SK-N-SH treated with all-trans-retinoic acid at 6 μM for 48 hours (cell line): Measurements from ENCODE around the gene EIF4G2.

Experiments
- ATAC-seq: fragments of 200-7000 bp; cut with Tn5 transposase; 3 replicates; pipeline ENCODE4 v1.9.1; 2020; ENCODE audit warnings: mild to moderate bottlenecking, moderate library complexity
- CREB5 ChIP-seq: fragments of 250-450 bp; sonication (Bioruptor Pico); IDR thresholded peaks from 2 replicates; pipeline ENCODE4 v1.5.1; 2020; ENCODE audit warnings: low read depth, mild to moderate bottlenecking, moderate library complexity
- CSDC2 ChIP-seq: fragments of 250-450 bp; sonication (Bioruptor Pico); IDR thresholded peaks from 2 replicates; pipeline ENCODE4 v1.5.0; 2020; ENCODE audit warnings: mild to moderate bottlenecking, moderate library complexity
- CSRNP3 ChIP-seq: fragments of 250-450 bp; sonication (Bioruptor Pico); IDR thresholded peaks from 2 replicates; pipeline ENCODE4 v1.5.1; 2021; ENCODE audit warnings: mild to moderate bottlenecking, moderate library complexity
- ESRRG ChIP-seq: fragments of 250-450 bp; sonication (Bioruptor Pico); IDR thresholded peaks from 2 replicates; pipeline ENCODE4 v1.6.1; 2021; ENCODE audit warnings: mild to moderate bottlenecking
- GLIS3 ChIP-seq: fragments of 250-450 bp; sonication (Bioruptor Pico); IDR thresholded peaks from 2 replicates; pipeline ENCODE4 v1.5.0; 2020; ENCODE audit warnings: mild to moderate bottlenecking, moderate library complexity
- ISL1 ChIP-seq: fragments of 250-450 bp; sonication (Bioruptor Pico); IDR thresholded peaks from 2 replicates; pipeline ENCODE4 v2.1.2; 2022; ENCODE audit warnings: mild to moderate bottlenecking, moderate library complexity
- OSR1 ChIP-seq: fragments of 250-450 bp; sonication (Bioruptor Pico); IDR thresholded peaks from 2 replicates; pipeline ENCODE4 v1.8.0; 2022; ENCODE audit warnings: moderate library complexity, mild to moderate bottlenecking, inconsistent platforms
- PATZ1 ChIP-seq: fragments of 250-450 bp; sonication (Bioruptor Pico); IDR thresholded peaks from 2 replicates; pipeline ENCODE4 v1.8.0; 2020; ENCODE audit warnings: mild to moderate bottlenecking, moderate library complexity, borderline replicate concordance
- POU6F1 ChIP-seq: fragments of 250-450 bp; sonication (Bioruptor Pico); IDR thresholded peaks from 2 replicates; pipeline ENCODE4 v1.8.0; 2021; ENCODE audit warnings: low read depth, mild to moderate bottlenecking, moderate library complexity, borderline replicate concordance
- PPARA ChIP-seq: fragments of 250-450 bp; sonication (Bioruptor Pico); IDR thresholded peaks from 2 replicates; pipeline ENCODE4 v1.5.0; 2020; ENCODE audit warnings: mild to moderate bottlenecking, borderline replicate concordance
- RARB ChIP-seq: fragments of 250-450 bp; sonication (Bioruptor Pico); IDR thresholded peaks from 2 replicates; pipeline ENCODE4 v1.8.0; 2021; ENCODE audit warnings: mild to moderate bottlenecking, moderate library complexity
- TCF4 ChIP-seq: fragments of 250-450 bp; sonication (Bioruptor Pico); IDR thresholded peaks from 2 replicates; pipeline ENCODE4 v1.8.0; 2021; ENCODE audit warnings: mild to moderate bottlenecking, moderate library complexity, borderline replicate concordance
- TOX ChIP-seq: fragments of 250-450 bp; sonication (Bioruptor Pico); IDR thresholded peaks from 2 replicates; pipeline ENCODE4 v1.8.0; 2021; ENCODE audit warnings: mild to moderate bottlenecking, moderate library complexity, borderline replicate concordance
- TSHZ2 ChIP-seq: fragments of 250-450 bp; sonication (Bioruptor Pico); IDR thresholded peaks from 2 replicates; pipeline ENCODE4 v1.5.0; 2020; ENCODE audit warnings: mild to moderate bottlenecking, moderate library complexity
- ZC3H10 ChIP-seq: fragments of 250-450 bp; sonication (Bioruptor Pico); IDR thresholded peaks from 2 replicates; pipeline ENCODE4 v1.5.1; 2021; ENCODE audit warnings: mild to moderate bottlenecking, moderate library complexity
- ZFP30 ChIP-seq: fragments of 450-650 bp; formaldehyde crosslinking; IDR thresholded peaks from 2 replicates; pipeline ENCODE4 v1.5.0; 2022; ENCODE audit warnings: mild to moderate bottlenecking, moderate library complexity
- ZNF565 ChIP-seq: fragments of 450-650 bp; formaldehyde crosslinking; conservative IDR thresholded peaks from 2 replicates; pipeline ENCODE4 v1.5.0; 2020; ENCODE audit warnings: low read depth, mild to moderate bottlenecking, moderate library complexity
- ZNF70 ChIP-seq: fragments of 450-650 bp; formaldehyde crosslinking; IDR thresholded peaks from 2 replicates; pipeline ENCODE4 v1.5.0; 2020; ENCODE audit warnings: mild to moderate bottlenecking, moderate library complexity
- ZNF8 ChIP-seq: fragments of 450-650 bp; formaldehyde crosslinking; IDR thresholded peaks from 2 replicates; pipeline ENCODE4 v1.5.0; 2020; ENCODE audit warnings: mild to moderate bottlenecking, moderate library complexity

Gene EIF4G2

GRCh38 chr11:10797531-10797930 lies 11.2 kb downstream of the EIF4G2 start:
- no peak for ATAC-seq
- no peak for TF ChIP-seq GLIS3 (CRISPR knock-in tag)
- TF ChIP-seq POU6F1 (CRISPR knock-in tag) = no peak
- TF ChIP-seq PPARA = no peak
- TF ChIP-seq ZFP30 (CRISPR knock-in tag) = no peak
- TF ChIP-seq ZNF70 (CRISPR knock-in tag) = no peak

- TF ChIP-seq ZNF8 (CRISPR knock-in tag) (no peak), ZNF565 (CRISPR knock-in tag) (no peak), OSR1 (CRISPR knock-in tag) (no peak), ZC3H10 (no peak), POU6F1 (CRISPR knock-in tag) (no peak), CSDC2 (CRISPR knock-in tag) (no peak), ZNF70 (CRISPR knock-in tag) (no peak), RARB (no peak), ISL1 (no peak), PPARA (no peak), TSHZ2 (no peak), TOX (no peak), ESRRG (CRISPR knock-in tag) (no peak), CREB5 (CRISPR knock-in tag) (no peak), TCF4 (CRISPR knock-in tag) (no peak), PATZ1 (no peak)
- no peak for ATAC-seq
Observed at GRCh38 chr11:10797001-10797400, 11.7 kb downstream of the EIF4G2 start.

GRCh38 chr11:10796191-10796590 lies 12.5 kb downstream of the EIF4G2 start:
- ATAC-seq = no peak
- TF ChIP-seq RARB (0 out of 2 replicates have a peak, but pooled peaks have one; percentile 36), CSDC2 (CRISPR knock-in tag) (no peak), ZNF8 (CRISPR knock-in tag) (no peak), CSRNP3 (CRISPR knock-in tag) (peak; percentile 7; the same call in 1 of the 2 replicates)
